Right hindlimb (tissue), 1 donor: ENCODE data around the gene SLC19A1.
A peak's percentile ranks its signal among the peaks of the same experiment; 100 is the strongest.

Experiments
- DNase-seq: peaks from one replicate; pipeline ENCODE4 v3.0.0-alpha.2; 2018

Gene SLC19A1

GRCh38 chr21:45542242-45542666 is at the start of gene SLC19A1:
SLC19A1 (minus strand) TSS chr21:45542440; CDS start chr21:45537959, 4,481 bp downstream.
- DNase-seq = peak; percentile 68

GRCh38 chr21:45591619-45592207 is 49.5 kb upstream of the SLC19A1 start:
- DNase-seq = no peak

- no peak for DNase-seq
Measured at GRCh38 chr21:45590726-45591618, 48.7 kb upstream of the SLC19A1 start.

- no peak for DNase-seq
Measured at GRCh38 chr21:45590246-45590725, 48.0 kb upstream of the SLC19A1 start.

GRCh38 chr21:45589686-45590245 is 47.5 kb upstream of the SLC19A1 start:
- DNase-seq = no peak

GRCh38 chr21:45588871-45589491 is 46.7 kb upstream of the SLC19A1 start:
- no peak for DNase-seq

GRCh38 chr21:45588086-45588825 is 46.0 kb upstream of the SLC19A1 start:
- no peak for DNase-seq

- DNase-seq = no peak
Measured at GRCh38 chr21:45586289-45586858, 44.1 kb upstream of the SLC19A1 start.

GRCh38 chr21:45584786-45585185 is 42.5 kb upstream of the SLC19A1 start:
- DNase-seq = no peak

- DNase-seq = no peak
Measured at GRCh38 chr21:45583831-45584509, 41.7 kb upstream of the SLC19A1 start.

- no peak for DNase-seq
Measured at GRCh38 chr21:45582128-45582527, 39.9 kb upstream of the SLC19A1 start.

GRCh38 chr21:45581322-45581712 is 39.1 kb upstream of the SLC19A1 start:
- no peak for DNase-seq

- DNase-seq = no peak
Measured at GRCh38 chr21:45580576-45581321, 38.5 kb upstream of the SLC19A1 start.

- no peak for DNase-seq
Measured at GRCh38 chr21:45580181-45580575, 37.9 kb upstream of the SLC19A1 start.

GRCh38 chr21:45579383-45580180 is 37.3 kb upstream of the SLC19A1 start:
- DNase-seq = no peak

GRCh38 chr21:45578811-45579381 is 36.7 kb upstream of the SLC19A1 start:
- DNase-seq = no peak

- DNase-seq = no peak
Measured at GRCh38 chr21:45578176-45578801, 36.0 kb upstream of the SLC19A1 start.

- DNase-seq = no peak
Measured at GRCh38 chr21:45577801-45578175, 35.5 kb upstream of the SLC19A1 start.
